Measurements from ENCODE around the gene FARS2. TPM values are rescaled to one million over a fixed set of nuclear protein-coding genes. Genes with fewer than 3 reads are reported as not detected.

Gene FARS2
- total RNA-seq, 1 experiment from 2014 or later, result 15.0 TPM

- TF ChIP-seq STAT6 (CRISPR knock-in tag; conservative IDR thresholded peaks at IDR 0.05; ENCODE audit: low read depth) (no peak), ZNF671 (CRISPR knock-in tag; IDR thresholded peaks at IDR 0.05) (no peak), ESRRA (CRISPR knock-in tag; IDR thresholded peaks at IDR 0.05; ENCODE audit: borderline replicate concordance) (no peak)
These were observed 296.2 kb downstream of the FARS2 start (continued) for GRCh38 chr6:5557506-5557905.

DNA sequence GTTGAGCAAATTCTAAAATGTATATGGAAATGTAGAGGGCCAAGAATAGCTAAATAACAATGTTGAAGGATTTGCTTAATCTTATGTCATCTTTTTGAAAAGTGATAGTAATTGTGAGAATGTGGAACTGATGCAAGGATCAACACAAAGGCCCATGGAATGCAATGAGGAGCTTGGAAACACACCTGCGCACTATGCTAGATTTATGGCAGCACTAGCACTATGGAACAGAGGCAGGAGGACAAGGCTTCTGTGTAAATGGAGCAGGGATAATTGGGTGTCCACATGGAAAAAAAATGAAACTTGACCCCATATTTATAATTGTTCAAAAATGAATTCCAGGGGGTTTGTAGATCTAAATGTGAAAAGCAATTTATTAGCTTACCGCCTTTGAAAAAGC, 298.3 kb downstream of the FARS2 start:
- H3K27me3 Mint-ChIP-seq (ENCODE audit: low read depth), result no peaks in the 10 kb centered on the region
- H3K27ac Mint-ChIP-seq, result no peak overlapping the region
- H3K9me3 Mint-ChIP-seq, result peaks cover under 1% of the 10 kb centered on the region; the same call in 1 of the 2 replicates
- no peak for ATAC-seq
- ChIA-PET CTCF (no interaction called here), POLR2A (no interaction called here)
- TF ChIP-seq HMGA2 (CRISPR knock-in tag; IDR thresholded peaks at IDR 0.05) (no peak), IRF2 (CRISPR knock-in tag; IDR thresholded peaks at IDR 0.05; ENCODE audit: borderline replicate concordance, low read depth) (no peak), SP1 (CRISPR knock-in tag; conservative IDR thresholded peaks at IDR 0.05) (no peak), PRRX2 (CRISPR knock-in tag; IDR thresholded peaks at IDR 0.05) (no peak), E2F4 (CRISPR knock-in tag; IDR thresholded peaks at IDR 0.05; ENCODE audit: borderline replicate concordance, low read depth) (no peak), ZNF219 (CRISPR knock-in tag; IDR thresholded peaks at IDR 0.05; ENCODE audit: borderline replicate concordance) (no peak), TCF7 (CRISPR knock-in tag; IDR thresholded peaks at IDR 0.05; ENCODE audit: low read depth) (no peak), ZBTB21 (CRISPR knock-in tag; IDR thresholded peaks at IDR 0.05; ENCODE audit: borderline replicate concordance) (no peak), EMX1 (CRISPR knock-in tag; IDR thresholded peaks at IDR 0.05) (no peak), JAZF1 (CRISPR knock-in tag; IDR thresholded peaks at IDR 0.05) (no peak), SMAD4 (CRISPR knock-in tag; IDR thresholded peaks at IDR 0.05) (no peak), ZNF232 (CRISPR knock-in tag; IDR thresholded peaks at IDR 0.05) (no peak), ATF6 (CRISPR knock-in tag; IDR thresholded peaks at IDR 0.05) (no peak), MXD4 (CRISPR knock-in tag; IDR thresholded peaks at IDR 0.05; ENCODE audit: borderline replicate concordance) (no peak), ATF3 (CRISPR knock-in tag; conservative IDR thresholded peaks at IDR 0.05) (no peak), ZNF263 (CRISPR knock-in tag; IDR thresholded peaks at IDR 0.05; ENCODE audit: low read depth) (no peak), SOX15 (CRISPR knock-in tag; IDR thresholded peaks at IDR 0.05) (no peak)
- peaks cover 31% of the 10 kb centered on the region for H3K4me1 Mint-ChIP-seq
- H3K36me3 Mint-ChIP-seq, result peaks cover under 1% of the 10 kb centered on the region
- DNase-seq (ENCODE audit: low spot score), result no peak
- H3K4me3 Mint-ChIP-seq, result no peak overlapping the region

- Mint-ChIP-seq H3K27ac (no peak overlapping the region), H3K36me3 (peaks cover 16% of the 10 kb centered on the region), H3K4me1 (peaks cover 34% of the 10 kb centered on the region), H3K9me3 (peaks cover 15% of the 10 kb centered on the region), H3K4me3 (no peak overlapping the region), H3K27me3 (ENCODE audit: low read depth) (no peaks in the 10 kb centered on the region)
- ATAC-seq (no peak), DNase-seq (ENCODE audit: low spot score) (no peak)
- CTCF ChIA-PET, result no interaction called here
- POLR2A ChIA-PET, result no interaction called here
- TF ChIP-seq CDX4 (CRISPR knock-in tag; IDR thresholded peaks at IDR 0.05; ENCODE audit: borderline replicate concordance) (no peak), GTF2I (CRISPR knock-in tag; conservative IDR thresholded peaks at IDR 0.05) (no peak)
These were observed 301.0 kb downstream of the FARS2 start for GRCh38 chr6:5562277-5562676.

All from WTC11 (cell line).